HG02938 (cell line): Measurements from ENCODE around the gene USP16.

Source experiments
- ATAC-seq: cut with Tn5 transposase; IDR thresholded peaks from one replicate; pipeline ENCODE4 v1.9.1; 2021; ENCODE audit warnings: mild to moderate bottlenecking, moderate library complexity; ENCODE audit not compliant: unreplicated experiment

USP16 gene

DNA sequence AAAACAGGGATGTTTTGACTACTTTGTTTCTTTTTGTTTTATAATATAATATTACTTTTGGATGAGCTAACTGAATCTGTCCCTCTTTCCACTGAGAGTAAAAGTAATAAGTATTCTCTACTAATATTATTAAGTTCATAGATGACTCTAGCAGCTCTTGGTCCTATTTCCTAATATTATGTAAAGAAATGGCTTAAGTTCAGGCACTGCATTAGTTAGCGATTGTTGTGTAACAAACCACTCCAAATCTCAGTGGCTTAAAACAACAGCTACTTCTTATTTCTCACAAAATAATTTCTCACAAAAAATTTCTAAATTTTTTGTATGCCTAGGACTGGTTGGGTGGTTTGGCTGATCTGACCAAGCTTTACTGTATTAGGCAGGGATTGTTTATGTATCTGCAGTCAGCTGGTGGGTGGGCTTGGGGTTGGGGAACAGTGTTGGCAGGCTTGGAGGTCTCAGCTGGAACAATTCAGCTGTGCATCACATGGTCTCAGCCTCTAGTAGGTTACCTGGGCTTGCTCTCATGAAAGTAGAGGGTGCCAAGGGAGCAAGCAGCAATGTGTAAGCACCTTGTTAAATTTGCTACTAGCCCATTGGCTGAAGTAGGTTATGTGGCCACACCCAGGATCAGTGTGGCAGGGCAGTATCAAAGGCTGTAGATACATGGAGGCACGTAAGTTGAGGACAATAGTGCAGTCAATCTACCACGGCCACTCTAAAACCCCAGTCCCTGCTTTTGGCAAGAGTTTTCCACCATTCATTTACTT lies 57.8 kb downstream of the USP16 start:
- no peak for ATAC-seq

DNA sequence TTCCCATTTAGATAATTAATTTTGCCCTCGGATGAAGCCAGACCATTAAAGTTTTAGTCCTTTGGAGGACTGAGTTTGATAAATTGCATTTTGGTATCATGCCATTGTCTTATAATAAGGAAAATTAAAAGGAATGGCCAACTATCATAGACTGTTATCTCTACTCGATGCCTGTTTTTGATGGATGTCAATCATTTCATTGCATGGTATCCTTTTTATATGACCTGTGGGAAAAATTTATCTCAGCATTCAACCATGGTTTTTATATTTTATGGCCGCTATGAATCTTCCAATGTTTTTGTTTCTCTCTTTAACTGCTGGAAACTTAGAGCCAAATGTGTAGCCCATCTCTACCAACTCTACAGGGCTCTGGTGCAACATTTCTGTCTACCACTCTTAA lies 58.8 kb downstream of the USP16 start:
- ATAC-seq, result no peak

DNA sequence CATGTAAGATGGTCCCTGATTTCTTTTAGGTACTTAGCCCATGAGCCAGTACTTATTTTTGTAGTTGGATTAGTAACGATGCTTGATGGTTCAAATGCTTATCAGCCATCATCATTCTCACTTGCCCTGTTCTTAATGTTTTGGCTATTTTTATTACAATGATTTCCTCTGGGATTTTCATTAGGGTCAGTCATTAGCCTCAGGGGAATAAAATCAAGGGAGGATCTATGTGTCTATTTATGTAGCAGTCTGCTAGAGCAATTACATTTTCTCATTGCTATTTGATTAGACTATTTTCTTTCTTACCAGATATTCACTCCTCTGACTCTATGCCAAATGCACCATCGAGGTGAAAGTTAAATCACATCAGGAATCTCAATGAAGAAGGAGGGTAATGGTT lies 59.9 kb downstream of the USP16 start:
- ATAC-seq, result no peak

DNA sequence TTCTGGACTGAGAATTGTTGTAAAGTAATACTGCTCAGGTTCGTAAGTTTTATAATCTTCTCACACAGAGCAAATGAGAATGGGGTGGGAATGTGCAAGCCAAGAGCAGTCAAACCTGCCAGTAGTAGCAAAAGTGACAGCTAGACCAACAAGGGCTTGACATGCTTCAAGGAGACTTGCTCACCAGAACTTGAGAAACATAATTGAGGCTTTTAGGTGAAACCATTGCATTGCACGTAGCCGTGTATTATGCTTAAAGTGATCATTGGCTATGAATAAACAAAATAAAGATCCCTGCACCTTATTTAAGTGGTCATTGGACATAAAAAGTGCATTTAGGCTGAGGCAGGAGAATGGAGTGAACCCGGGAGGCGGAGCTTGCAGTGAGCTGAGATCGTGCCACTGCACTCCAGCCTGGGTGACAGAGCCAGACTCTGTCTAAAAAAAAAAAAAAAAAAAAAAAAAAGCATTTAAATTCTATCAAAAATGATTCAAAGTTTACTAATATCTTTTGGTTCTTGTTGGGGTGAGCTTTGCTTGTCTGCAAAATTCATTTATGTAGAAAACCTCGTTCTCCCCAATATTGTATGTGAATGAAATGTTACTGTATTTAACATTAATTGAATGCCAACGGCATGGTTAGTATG lies 60.8 kb downstream of the USP16 start:
- no peak for ATAC-seq

DNA sequence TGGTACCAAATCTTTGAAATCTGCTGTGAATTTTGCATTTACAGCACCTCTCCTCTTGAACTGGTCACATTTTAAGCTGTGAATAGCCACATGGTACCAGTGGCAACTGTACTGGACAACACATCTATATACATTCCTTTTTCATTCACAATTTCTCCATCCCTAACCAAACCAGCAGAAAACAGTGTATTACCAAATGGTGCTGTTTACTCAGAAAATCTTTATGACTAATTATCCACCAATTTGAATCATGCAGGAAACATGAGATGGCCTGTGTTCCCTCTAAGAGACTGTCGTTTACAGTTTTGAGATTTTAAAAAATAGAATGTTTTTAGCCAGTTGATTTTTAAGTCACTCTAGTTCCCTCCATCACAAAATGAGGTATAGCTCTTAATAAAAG lies 66.6 kb downstream of the USP16 start:
- ATAC-seq, result no peak

DNA sequence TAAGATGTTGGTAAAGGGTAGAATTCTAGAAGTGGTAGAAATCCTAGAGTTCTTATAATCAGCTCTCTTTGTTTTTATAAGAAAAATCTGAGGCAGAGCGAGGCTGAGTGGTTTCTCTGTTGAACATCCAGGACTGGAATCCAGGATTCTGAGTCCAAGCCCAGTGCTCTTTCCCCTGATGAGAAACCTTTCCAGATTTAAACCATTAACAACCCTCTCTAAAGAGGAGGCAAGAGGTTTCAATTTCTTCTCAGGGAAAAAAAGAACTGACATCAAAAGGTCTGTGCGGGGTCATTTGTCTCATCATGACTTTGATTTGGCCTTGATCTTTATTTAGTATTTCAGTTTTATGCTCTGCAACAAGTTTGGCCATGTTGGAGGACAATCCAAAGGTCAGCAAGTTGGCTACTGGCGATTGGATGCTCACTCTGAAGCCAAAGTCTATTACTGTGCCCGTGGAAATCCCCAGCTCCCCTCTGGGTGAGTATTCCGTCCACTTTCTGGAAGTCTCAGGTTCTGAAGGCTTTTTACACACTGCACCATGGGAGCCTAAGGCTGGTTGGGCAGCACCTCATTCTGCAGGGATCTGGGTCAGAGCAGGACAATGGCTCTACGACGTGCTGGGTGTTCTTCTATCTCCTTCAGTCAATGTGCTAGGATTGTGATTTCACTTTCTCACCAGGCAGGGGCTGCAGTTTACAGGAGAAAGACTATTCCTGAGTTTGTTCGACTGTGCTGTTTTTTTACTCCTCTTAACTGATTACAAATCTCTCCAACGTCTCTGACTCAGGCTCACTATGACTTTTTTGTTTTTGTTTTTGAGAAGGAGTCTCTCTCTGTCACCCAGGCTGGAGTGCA lies 67.9 kb downstream of the USP16 start:
- no peak for ATAC-seq

DNA sequence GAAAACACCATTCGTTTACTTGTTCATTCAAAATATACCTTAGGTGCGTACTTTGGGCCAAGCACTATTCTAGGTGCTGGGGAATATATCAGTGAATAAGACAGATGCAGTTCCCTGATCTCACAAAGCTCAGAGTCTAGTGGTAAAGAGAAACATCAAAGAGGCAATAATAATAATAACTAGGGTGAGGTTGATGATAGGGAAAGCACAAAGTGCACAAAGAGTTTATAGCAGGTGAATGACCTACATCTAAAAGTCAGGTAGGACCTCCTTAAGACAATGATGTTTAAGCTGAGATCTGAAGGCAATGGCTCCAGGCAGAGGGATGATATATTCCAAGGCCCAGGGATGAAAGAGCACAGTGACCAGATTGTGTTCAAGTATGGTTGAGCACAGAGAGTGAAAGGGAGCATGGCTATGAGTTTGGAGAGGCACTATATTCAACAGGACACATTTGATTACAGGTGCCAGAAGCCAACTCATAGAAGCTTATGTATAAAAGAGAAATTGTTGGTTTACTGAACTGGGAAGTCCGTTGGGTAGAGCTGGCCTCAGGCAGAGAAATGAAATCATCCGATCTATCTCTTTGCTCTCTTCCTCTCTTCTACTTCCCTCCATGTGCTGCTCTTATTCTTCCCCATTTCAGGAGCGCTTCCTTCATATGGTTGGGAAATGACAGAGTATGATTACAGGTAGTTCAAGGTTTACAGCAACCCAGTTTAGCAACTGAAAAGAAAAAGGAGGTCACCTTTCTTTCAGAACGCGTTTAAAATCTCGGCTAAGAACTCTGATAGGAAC lies 71.9 kb downstream of the USP16 start:
- no peak for ATAC-seq

DNA sequence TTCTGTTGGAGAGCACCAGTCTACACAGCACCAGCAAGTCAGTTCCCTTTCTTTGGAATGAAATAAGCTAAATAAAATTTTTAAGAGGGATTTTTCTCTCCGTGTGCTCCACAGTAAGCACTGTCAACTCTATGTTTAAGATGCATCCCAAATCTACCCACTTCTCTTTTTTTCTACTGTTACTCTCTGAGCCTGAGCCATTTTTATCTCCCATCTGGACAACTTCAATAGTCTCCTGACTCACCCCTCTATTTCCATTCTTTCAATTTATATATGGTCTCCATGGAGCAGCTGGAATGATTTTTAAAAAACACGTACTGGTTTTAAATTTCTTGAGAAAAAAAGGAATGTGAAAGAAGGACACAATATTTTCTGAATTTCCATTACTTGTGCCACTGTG lies 73.7 kb downstream of the USP16 start:
- ATAC-seq, result no peak

DNA sequence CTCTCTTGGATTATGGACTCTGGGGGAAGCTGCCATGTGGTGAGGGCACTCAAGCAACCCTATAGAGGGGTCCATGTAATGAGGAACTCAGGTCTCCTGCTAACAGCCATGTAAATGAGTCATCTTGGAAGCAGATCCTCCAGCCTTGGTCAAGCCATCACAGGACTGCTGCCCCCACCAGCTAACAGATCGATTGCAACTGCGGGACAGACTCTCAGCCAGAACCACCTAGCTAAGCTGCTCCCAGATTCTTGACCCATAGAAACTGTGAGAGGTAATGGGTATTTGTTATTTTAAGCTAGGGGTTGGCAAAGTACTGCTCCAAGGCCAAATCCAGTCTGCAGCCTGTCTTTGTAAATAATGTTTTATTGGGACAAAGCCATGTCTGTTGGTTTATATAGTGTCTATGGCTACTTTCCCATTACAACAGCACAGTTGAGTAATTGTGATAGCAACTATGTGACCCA lies 78.4 kb downstream of the USP16 start:
- no peak for ATAC-seq
